Measurements from ENCODE around the gene KCNIP1. TPM values are rescaled to one million over a fixed set of nuclear protein-coding genes. Genes with fewer than 3 reads are reported as not detected.
A peak's percentile ranks its signal among the peaks of the same experiment; 100 is the strongest.
"Not testable (repeated sequence)": the region's sequence is repeated elsewhere in the genome, so short reads cannot be mapped to it uniquely, and the experiment has no call there.

Gene KCNIP1
- total and polyA plus RNA-seq, 4 donors: 0.13 to 1.8 (median 0.72) TPM

GRCh38 chr5:170546282-170546681 lies 42.5 kb downstream of the KCNIP1 start:
- Histone ChIP-seq H3K9ac (ENCODE audit: insufficient read depth in 1 of 2, low read length in 2 of 2) (no peak overlapping the region), H3K9me3 (ENCODE audit: control insufficient read depth in 4 of 4, insufficient read depth in 3 of 4, low read length in 3 of 4) (peaks cover 0 to 3% (median 1%) of the 10 kb centered on the region in 4 donors), H3K27ac (ENCODE audit: low read depth in 1 of 2, low read length in 1 of 2) (no peak overlapping the region), H3K4me3 (no peak overlapping the region), H3K36me3 (ENCODE audit: control insufficient read depth in 4 of 4, insufficient read depth in 4 of 4, low read length in 4 of 4) (no peaks in the 10 kb centered on the region), H3K27me3 (ENCODE audit: control insufficient read depth in 3 of 3, insufficient read depth in 3 of 3, low read length in 2 of 3) (no peaks in the 10 kb centered on the region), H3K4me1 (ENCODE audit: control insufficient read depth in 5 of 5, insufficient read depth in 5 of 5, low read length in 5 of 5) (peaks cover 0 to 4% (median 0%) of the 10 kb centered on the region in 5 donors)
- TF ChIP-seq CTCF (IDR thresholded peaks at IDR 0.05; ENCODE audit: control extremely low read depth, extremely low read depth): no peak
- WGBS, 2 donors: 74 to 75% methylated on average over 4 of the region's 4 CpGs
- ATAC-seq (ENCODE audit: insufficient read depth, low FRiP score) (no peak), DNase-seq (peak in 1 of 3 donors; percentile 7)

DNA sequence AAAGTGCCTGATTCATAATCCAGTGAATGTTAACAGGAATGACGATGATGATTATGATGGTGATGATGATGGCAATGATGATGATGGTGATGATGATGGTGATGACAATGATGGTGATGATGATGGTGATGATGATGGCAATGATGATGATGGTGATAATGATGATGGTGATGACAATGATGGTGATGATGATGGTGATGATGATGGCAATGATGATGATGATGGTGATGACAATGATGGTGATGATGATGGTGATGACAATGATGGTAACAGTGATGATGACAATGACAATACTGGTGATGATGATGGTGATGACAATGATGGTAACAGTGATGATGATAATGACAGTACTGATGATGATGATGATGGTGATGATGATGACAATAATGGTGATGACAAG lies 46.6 kb downstream of the KCNIP1 start:
- ATAC-seq (ENCODE audit: insufficient read depth, low FRiP score); H3K9ac ChIP-seq (ENCODE audit: insufficient read depth in 1 of 2, low read length in 2 of 2); H3K9me3 ChIP-seq (ENCODE audit: control insufficient read depth in 4 of 4, insufficient read depth in 3 of 4, low read length in 3 of 4); H3K4me3 ChIP-seq; H3K27me3 ChIP-seq (ENCODE audit: control insufficient read depth in 3 of 3, insufficient read depth in 3 of 3, low read length in 2 of 3); DNase-seq; H3K27ac ChIP-seq (ENCODE audit: low read depth in 1 of 2, low read length in 1 of 2); H3K36me3 ChIP-seq (ENCODE audit: control insufficient read depth in 4 of 4, insufficient read depth in 4 of 4, low read length in 4 of 4): not testable (repeated sequence)
- peaks cover 0 to 27% (median 8%) of the 10 kb centered on the region in 5 donors for H3K4me1 ChIP-seq (ENCODE audit: control insufficient read depth in 5 of 5, insufficient read depth in 5 of 5, low read length in 5 of 5)
- 84 to 94% methylated on average over 1 of the region's 1 CpG for WGBS, 2 donors

DNA sequence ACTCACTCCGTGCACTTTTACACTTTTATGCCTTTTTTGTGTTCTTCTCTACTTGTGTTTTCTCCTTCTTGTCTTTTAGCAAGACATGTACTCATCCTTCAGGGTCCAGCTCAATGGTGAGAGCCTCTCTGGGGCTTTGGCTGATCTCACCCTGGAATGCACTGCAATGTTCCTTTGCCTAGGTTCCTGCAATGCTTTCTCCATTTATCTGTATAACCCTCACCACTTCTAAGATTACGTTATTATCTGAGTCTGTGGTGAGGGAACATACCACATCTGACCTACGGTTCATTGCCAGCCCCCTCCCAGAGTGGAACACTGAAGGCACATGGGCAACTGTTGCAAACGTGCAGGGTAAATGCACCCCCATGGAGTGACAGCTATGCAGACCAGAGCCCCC lies 47.3 kb downstream of the KCNIP1 start:
- Histone ChIP-seq H3K36me3 (ENCODE audit: control insufficient read depth in 4 of 4, insufficient read depth in 4 of 4, low read length in 4 of 4) (no peaks in the 10 kb centered on the region), H3K9ac (ENCODE audit: insufficient read depth in 1 of 2, low read length in 2 of 2) (no peak overlapping the region), H3K27ac (ENCODE audit: low read depth in 1 of 2, low read length in 1 of 2) (no peak overlapping the region), H3K4me3 (no peak overlapping the region), H3K27me3 (ENCODE audit: control insufficient read depth in 3 of 3, insufficient read depth in 3 of 3, low read length in 2 of 3) (no peaks in the 10 kb centered on the region), H3K4me1 (ENCODE audit: control insufficient read depth in 5 of 5, insufficient read depth in 5 of 5, low read length in 5 of 5) (peaks cover 0 to 30% (median 8%) of the 10 kb centered on the region in 5 donors), H3K9me3 (ENCODE audit: control insufficient read depth in 4 of 4, insufficient read depth in 3 of 4, low read length in 3 of 4) (peaks cover 0 to 3% (median 0%) of the 10 kb centered on the region in 4 donors)
- ATAC-seq (ENCODE audit: insufficient read depth, low FRiP score) (no peak), DNase-seq (no peak)
- WGBS, 2 donors: 65 to 74% methylated on average over 4 of the region's 4 CpGs
- no peak for TF ChIP-seq CTCF (IDR thresholded peaks at IDR 0.05; ENCODE audit: control extremely low read depth, extremely low read depth)

DNA sequence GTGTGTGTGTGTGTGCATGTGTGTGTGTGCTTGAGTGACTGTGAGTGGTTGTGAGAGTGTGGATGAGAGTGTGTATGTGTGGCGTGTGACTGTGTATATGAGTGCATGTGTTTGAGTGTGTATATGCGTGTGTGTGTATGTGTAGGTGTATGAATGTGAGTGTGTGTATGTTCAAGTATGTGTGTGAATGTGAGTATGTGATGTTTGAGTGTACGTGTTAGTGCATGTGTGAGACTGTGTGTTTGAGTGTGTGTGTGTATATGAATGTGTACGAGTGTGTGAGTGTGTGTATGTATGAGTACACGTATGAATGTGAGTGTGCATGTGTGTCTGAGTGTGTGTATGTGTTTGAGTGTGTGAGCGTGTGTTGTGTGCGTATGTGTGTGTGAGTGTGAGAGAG lies 47.8 kb downstream of the KCNIP1 start:
- Histone ChIP-seq H3K9me3 (ENCODE audit: control insufficient read depth in 4 of 4, insufficient read depth in 3 of 4, low read length in 3 of 4) (no peaks in the 10 kb centered on the region), H3K4me1 (ENCODE audit: control insufficient read depth in 5 of 5, insufficient read depth in 5 of 5, low read length in 5 of 5) (peaks cover 0 to 30% (median 8%) of the 10 kb centered on the region in 5 donors), H3K36me3 (ENCODE audit: control insufficient read depth in 4 of 4, insufficient read depth in 4 of 4, low read length in 4 of 4) (no peaks in the 10 kb centered on the region), H3K27ac (ENCODE audit: low read depth in 1 of 2, low read length in 1 of 2) (no peak overlapping the region), H3K27me3 (ENCODE audit: control insufficient read depth in 3 of 3, insufficient read depth in 3 of 3, low read length in 2 of 3) (no peaks in the 10 kb centered on the region), H3K4me3 (no peak overlapping the region), H3K9ac (ENCODE audit: insufficient read depth in 1 of 2, low read length in 2 of 2) (no peak overlapping the region)
- TF ChIP-seq CTCF (IDR thresholded peaks at IDR 0.05; ENCODE audit: control extremely low read depth, extremely low read depth): no peak
- WGBS, 2 donors: 96 to 97% methylated on average over 7 of the region's 7 CpGs
- DNase-seq (no peak), ATAC-seq (ENCODE audit: insufficient read depth, low FRiP score) (no peak)

Data from lung (tissue), 12 donors.